Endodermal cell (in vitro differentiated cells): ENCODE measurements around the gene PECR. TPM values are rescaled to one million over a fixed set of nuclear protein-coding genes. Genes with fewer than 3 reads are reported as not detected.

ENCODE experiments used
- DNase-seq: peaks from one replicate; pipeline ENCODE4 v3.0.0-alpha.2; 2017
- H3K27ac ChIP-seq: 2 replicates; pipeline ENCODE4 v1.5.1; 2013; ENCODE audit warnings: mild to moderate bottlenecking, low read depth, low read length, moderate library complexity
- H3K27me3 ChIP-seq: 2 replicates; pipeline ENCODE4 v1.6.1; 2013; ENCODE audit warnings: mild to moderate bottlenecking, low read length, moderate library complexity; ENCODE audit not compliant: insufficient read depth, control insufficient read depth, poor library complexity, severe bottlenecking
- H3K36me3 ChIP-seq: 2 replicates; pipeline ENCODE4 v1.7.0; 2013; ENCODE audit warnings: mild to moderate bottlenecking, low read length, moderate library complexity; ENCODE audit not compliant: control insufficient read depth, insufficient read depth
- H3K4me1 ChIP-seq: one replicate; pipeline ENCODE4 v1.7.0; 2013; ENCODE audit warnings: low read length; ENCODE audit not compliant: control insufficient read depth, insufficient read depth
- H3K4me3 ChIP-seq: 2 replicates; pipeline ENCODE4 v1.5.1; 2013; ENCODE audit warnings: mild to moderate bottlenecking, low read length, moderate library complexity
- H3K9ac ChIP-seq: 2 replicates; pipeline ENCODE4 v1.6.1; 2013; ENCODE audit warnings: mild to moderate bottlenecking, low read length, moderate library complexity; ENCODE audit not compliant: poor library complexity, severe bottlenecking; ENCODE audit errors: extremely low read depth
- H3K9me3 ChIP-seq: 2 replicates; pipeline ENCODE4 v1.6.1; 2013; ENCODE audit warnings: mild to moderate bottlenecking, low read length, moderate library complexity; ENCODE audit not compliant: control insufficient read depth
- H3K27ac Mint-ChIP-seq: 2 replicates; pipeline ENCODE4 v1.8.0; 2020; ENCODE audit warnings: mixed read lengths
- H3K27me3 Mint-ChIP-seq: 2 replicates; pipeline ENCODE4 v1.8.0; 2021; ENCODE audit warnings: mild to moderate bottlenecking, mixed read lengths; ENCODE audit not compliant: insufficient read depth
- H3K36me3 Mint-ChIP-seq: 2 replicates; pipeline ENCODE4 v1.8.0; 2020; ENCODE audit warnings: low read depth, mixed read lengths
- H3K4me1 Mint-ChIP-seq: 2 replicates; pipeline ENCODE4 v1.8.0; 2020; ENCODE audit warnings: mixed read lengths
- H3K4me3 Mint-ChIP-seq: 2 replicates; pipeline ENCODE4 v1.8.0; 2020; ENCODE audit warnings: mild to moderate bottlenecking, moderate library complexity, mixed read lengths
- H3K9me3 Mint-ChIP-seq: 2 replicates; pipeline ENCODE4 v1.8.0; 2020; ENCODE audit warnings: mild to moderate bottlenecking, mixed read lengths
- WGBS, 2 experiments: methylation state at CpG; one replicate each; pipeline versions ENCODE4 v1.1.5 to v1.1.7; 2013; ENCODE audit warnings: missing lambda C conversion rate in 2 of 2, mixed read lengths in 1 of 2; ENCODE audit not compliant: insufficient coverage in 1 of 2, insufficient read length in 1 of 2; 5-methylcytosine and 5-hydroxymethylcytosine counted together
- total RNA-seq, 2 donors: library from RNA; stranded (reverse); fragmentation: NEBNext Ultra II Directional in 1 of 2; extraction: Animal tissue kit (Norgen Biotek cat#: 25700) in 1 of 2; gene quantifications; 2 replicates in 1 of 2; 3 replicates in 1 of 2; pipeline ENCODE4 v1.2.1, GENCODE V29; 2021
- TF ChIP-seq, protein P1 (sequence below): fragments of 200-600 bp; sonication (generic); conservative IDR thresholded peaks from 2 replicates; pipeline ENCODE4 v1.5.0; 2021; ENCODE audit warnings: antibody characterized with exemption, mild to moderate bottlenecking

PECR gene
- total RNA-seq, 2 donors from 2014 or later = 12.5 to 17.0 TPM

DNA sequence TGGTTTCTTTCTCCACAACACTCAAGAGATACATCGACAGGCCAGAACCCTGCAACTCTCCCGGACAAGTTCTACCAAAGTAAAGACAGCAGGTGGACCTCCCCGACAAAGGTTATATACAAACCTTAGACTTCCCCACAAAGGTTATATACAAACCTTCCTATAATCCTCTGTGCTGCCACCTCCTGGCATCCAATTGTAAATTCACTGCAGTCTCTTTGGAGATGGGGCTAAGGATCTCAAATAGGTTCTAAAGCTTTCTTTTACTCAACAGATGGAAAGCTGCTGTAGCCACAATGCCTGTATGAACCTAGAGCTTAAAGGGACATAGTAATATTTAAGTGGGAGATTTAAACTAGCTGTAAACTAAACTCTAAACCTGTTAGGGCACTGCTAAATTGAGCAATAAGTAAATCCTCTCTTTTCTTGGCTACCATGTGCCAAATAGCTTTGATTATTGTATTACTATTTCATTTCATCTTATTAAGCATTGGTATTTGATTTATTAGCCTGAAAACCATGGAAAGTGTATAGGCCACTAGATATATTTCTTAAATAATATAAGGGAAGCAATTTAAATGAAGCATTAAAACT is 58.5 kb downstream of the PECR start:
- Mint-ChIP-seq H3K27ac (no peak overlapping the region), H3K27me3 (no peaks in the 10 kb centered on the region), H3K4me3 (no peak overlapping the region), H3K36me3 (no peaks in the 10 kb centered on the region), H3K9me3 (no peaks in the 10 kb centered on the region), H3K4me1 (no peaks in the 10 kb centered on the region)
- Histone ChIP-seq H3K36me3 (no peaks in the 10 kb centered on the region), H3K27me3 (no peaks in the 10 kb centered on the region), H3K4me3 (no peak overlapping the region), H3K27ac (no peak overlapping the region), H3K9ac (no peak overlapping the region), H3K9me3 (no peaks in the 10 kb centered on the region), H3K4me1 (no peaks in the 10 kb centered on the region)
- peak; percentile 82 for DNase-seq
- TF ChIP-seq, protein P1, sequence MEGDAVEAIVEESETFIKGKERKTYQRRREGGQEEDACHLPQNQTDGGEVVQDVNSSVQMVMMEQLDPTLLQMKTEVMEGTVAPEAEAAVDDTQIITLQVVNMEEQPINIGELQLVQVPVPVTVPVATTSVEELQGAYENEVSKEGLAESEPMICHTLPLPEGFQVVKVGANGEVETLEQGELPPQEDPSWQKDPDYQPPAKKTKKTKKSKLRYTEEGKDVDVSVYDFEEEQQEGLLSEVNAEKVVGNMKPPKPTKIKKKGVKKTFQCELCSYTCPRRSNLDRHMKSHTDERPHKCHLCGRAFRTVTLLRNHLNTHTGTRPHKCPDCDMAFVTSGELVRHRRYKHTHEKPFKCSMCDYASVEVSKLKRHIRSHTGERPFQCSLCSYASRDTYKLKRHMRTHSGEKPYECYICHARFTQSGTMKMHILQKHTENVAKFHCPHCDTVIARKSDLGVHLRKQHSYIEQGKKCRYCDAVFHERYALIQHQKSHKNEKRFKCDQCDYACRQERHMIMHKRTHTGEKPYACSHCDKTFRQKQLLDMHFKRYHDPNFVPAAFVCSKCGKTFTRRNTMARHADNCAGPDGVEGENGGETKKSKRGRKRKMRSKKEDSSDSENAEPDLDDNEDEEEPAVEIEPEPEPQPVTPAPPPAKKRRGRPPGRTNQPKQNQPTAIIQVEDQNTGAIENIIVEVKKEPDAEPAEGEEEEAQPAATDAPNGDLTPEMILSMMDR = peak; percentile 81
- WGBS, 2 experiments = 43 to 46% methylated on average over 2 to 3 of the region's 3 CpGs

DNA sequence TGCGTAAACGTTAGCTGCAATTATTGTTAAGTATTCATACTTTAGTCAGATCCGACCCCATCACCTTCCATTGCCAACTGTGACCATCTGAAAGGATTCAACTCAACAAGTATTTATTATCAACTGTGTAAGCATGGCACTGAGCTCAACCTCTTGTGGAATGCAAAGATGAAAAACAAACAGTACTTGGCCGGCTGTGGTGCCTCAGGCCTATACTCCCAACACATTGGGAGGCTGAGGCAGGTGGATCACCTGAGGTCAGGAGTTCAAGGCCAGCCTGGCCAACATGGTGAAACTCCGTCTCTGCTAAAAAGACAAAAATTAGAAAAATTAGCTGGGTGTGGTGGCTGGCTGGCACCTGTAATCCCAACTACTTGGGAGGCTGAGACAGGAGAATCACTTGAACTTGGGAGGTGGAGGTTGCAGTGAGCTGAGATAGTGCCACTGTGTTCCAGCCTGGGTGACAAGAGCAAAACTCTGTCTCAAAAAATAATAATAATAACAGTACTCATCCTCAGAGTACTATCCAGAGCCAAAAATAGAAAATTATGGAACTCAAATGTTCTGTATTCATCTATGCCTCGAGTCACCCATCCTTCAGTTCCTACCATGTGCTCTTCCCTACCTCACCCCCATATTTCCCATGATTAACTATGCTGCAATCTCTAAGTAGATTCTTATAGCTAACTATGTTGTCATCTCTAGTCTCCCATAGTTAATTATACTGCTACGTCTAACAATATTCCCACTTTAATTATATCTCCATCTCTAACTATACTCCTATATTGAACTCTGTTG is 59.6 kb downstream of the PECR start:
- TF ChIP-seq, protein P1 = no peak
- no peaks in the 10 kb centered on the region for H3K9me3 Mint-ChIP-seq
- H3K27ac Mint-ChIP-seq = no peak overlapping the region
- WGBS, 2 experiments = 90 to 95% methylated on average over 7 of the region's 7 CpGs
- H3K27me3 Mint-ChIP-seq = no peaks in the 10 kb centered on the region
- Histone ChIP-seq H3K9me3 (no peaks in the 10 kb centered on the region), H3K4me3 (no peak overlapping the region), H3K4me1 (no peaks in the 10 kb centered on the region), H3K9ac (no peak overlapping the region), H3K27ac (no peak overlapping the region), H3K27me3 (no peaks in the 10 kb centered on the region), H3K36me3 (no peaks in the 10 kb centered on the region)
- no peaks in the 10 kb centered on the region for H3K36me3 Mint-ChIP-seq
- H3K4me1 Mint-ChIP-seq = no peaks in the 10 kb centered on the region
- DNase-seq = no peak
- no peak overlapping the region for H3K4me3 Mint-ChIP-seq

DNA sequence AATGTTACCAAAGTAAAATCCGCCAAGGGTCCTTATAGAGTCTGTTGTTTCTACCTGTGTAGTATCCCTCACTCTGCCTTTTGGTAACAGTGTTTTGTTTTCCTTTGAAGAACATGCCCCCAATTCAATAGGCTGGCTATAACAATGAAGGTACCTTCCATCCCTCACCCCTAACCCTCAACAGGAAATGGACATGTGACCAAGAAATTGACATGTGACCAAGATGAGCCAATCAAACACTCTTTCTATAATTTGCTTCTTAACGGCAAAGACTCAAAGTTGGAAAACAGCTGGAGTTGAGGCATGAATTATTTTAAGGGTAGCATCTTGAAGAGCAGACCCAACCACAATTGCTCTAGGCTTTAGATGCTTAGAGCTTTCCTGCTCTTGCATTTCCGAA is 62.9 kb downstream of the PECR start:
- WGBS, 2 experiments = 92 to 95% methylated on average over 2 to 3 of the region's 3 CpGs
- DNase-seq = no peak
- Histone ChIP-seq H3K4me1 (no peaks in the 10 kb centered on the region), H3K27me3 (no peaks in the 10 kb centered on the region), H3K4me3 (no peak overlapping the region), H3K9ac (no peak overlapping the region), H3K27ac (no peak overlapping the region), H3K36me3 (no peaks in the 10 kb centered on the region), H3K9me3 (no peaks in the 10 kb centered on the region)
- Mint-ChIP-seq H3K4me1 (peaks cover 3% of the 10 kb centered on the region), H3K27ac (no peak overlapping the region), H3K9me3 (no peaks in the 10 kb centered on the region), H3K36me3 (no peaks in the 10 kb centered on the region), H3K27me3 (no peaks in the 10 kb centered on the region), H3K4me3 (no peak overlapping the region)
- TF ChIP-seq, protein P1 = no peak
